Liver (tissue), 3 donors: ENCODE measurements around the gene FILIP1L.

Experiments
- EGR1 ChIP-seq, 2 donors: IDR thresholded peaks; 2 replicates each; pipeline ENCODE4 v1.6.1; 2016 to 2018; ENCODE audit warnings: antibody characterized with exemption in 2 of 2, low read depth in 2 of 2
- FOXA1 ChIP-seq: IDR thresholded peaks from 2 replicates; pipeline ENCODE4 v1.6.1; 2016; ENCODE audit warnings: antibody characterized with exemption
- GABPA ChIP-seq, 2 donors: IDR thresholded peaks in 1 of 2; conservative IDR thresholded peaks in 1 of 2; 2 replicates each; pipeline ENCODE4 v1.6.1; 2016; ENCODE audit warnings: antibody characterized with exemption in 2 of 2, mild to moderate bottlenecking in 1 of 2, moderate library complexity in 1 of 2
- HNF4A ChIP-seq, 2 donors: conservative IDR thresholded peaks; 2 replicates each; pipeline ENCODE4 v1.6.1; 2016; ENCODE audit warnings: antibody characterized with exemption in 2 of 2, mild to moderate bottlenecking in 2 of 2
- HNF4G ChIP-seq: IDR thresholded peaks from 2 replicates; pipeline ENCODE4 v1.6.1; 2016; ENCODE audit warnings: antibody characterized with exemption
- JUND ChIP-seq, 2 donors: IDR thresholded peaks; 2 replicates each; pipeline ENCODE4 v1.6.1; 2016; ENCODE audit warnings: antibody characterized with exemption in 2 of 2
- NR2F2 ChIP-seq: IDR thresholded peaks from 2 replicates; pipeline ENCODE4 v1.6.1; 2016; ENCODE audit warnings: antibody characterized with exemption
- RAD21 ChIP-seq, 2 donors: IDR thresholded peaks; 2 replicates each; pipeline ENCODE4 v1.6.1; 2016; ENCODE audit warnings: antibody characterized with exemption in 2 of 2, mild to moderate bottlenecking in 2 of 2
- RXRA ChIP-seq, 2 donors: IDR thresholded peaks; 2 replicates each; pipeline ENCODE4 v1.6.1; 2017 to 2018; ENCODE audit warnings: antibody characterized with exemption in 2 of 2, mild to moderate bottlenecking in 1 of 2
- TAF1 ChIP-seq: conservative IDR thresholded peaks from 2 replicates; pipeline ENCODE4 v1.6.1; 2016; ENCODE audit warnings: antibody characterized with exemption, mild to moderate bottlenecking
- YY1 ChIP-seq: IDR thresholded peaks from 2 replicates; pipeline ENCODE4 v1.6.1; 2016; ENCODE audit warnings: antibody characterized with exemption, mild to moderate bottlenecking
- TF ChIP-seq, protein P1 (sequence below): fragments of 150-350 bp; IDR thresholded peaks from 2 replicates; pipeline ENCODE4 v1.5.1; 2017; ENCODE audit warnings: improper control_type of control experiment, low read depth, low read length; ENCODE audit not compliant: missing input control
- TF ChIP-seq, protein P2 (sequence below): IDR thresholded peaks from 2 replicates; pipeline ENCODE4 v1.6.1; 2016; ENCODE audit warnings: antibody characterized with exemption, mild to moderate bottlenecking
- TF ChIP-seq, protein P3 (sequence below): IDR thresholded peaks from 2 replicates; pipeline ENCODE4 v1.6.1; 2016; ENCODE audit warnings: antibody characterized with exemption
- donor health status: healthy.
- donor health status: healthy.

DNA sequence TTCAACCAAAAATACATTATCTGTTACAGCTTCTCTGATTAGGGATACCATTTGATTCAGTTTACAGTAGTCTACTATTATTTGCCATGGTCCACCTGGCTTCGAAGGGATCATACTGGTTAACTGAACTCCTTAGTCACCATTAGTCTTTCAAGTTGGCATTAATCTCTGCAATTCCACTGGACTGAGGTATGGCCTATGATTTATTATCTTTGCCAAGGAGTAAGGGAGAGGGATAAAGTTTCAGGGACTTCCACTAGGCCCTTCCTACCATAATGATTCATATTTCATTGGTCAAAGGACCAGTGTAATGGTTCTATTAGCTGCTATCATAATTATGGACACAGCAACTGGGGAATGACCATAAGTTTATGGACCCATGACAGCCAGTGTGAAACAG is 303.9 kb downstream of the FILIP1L start:
- TF ChIP-seq, protein P1, sequence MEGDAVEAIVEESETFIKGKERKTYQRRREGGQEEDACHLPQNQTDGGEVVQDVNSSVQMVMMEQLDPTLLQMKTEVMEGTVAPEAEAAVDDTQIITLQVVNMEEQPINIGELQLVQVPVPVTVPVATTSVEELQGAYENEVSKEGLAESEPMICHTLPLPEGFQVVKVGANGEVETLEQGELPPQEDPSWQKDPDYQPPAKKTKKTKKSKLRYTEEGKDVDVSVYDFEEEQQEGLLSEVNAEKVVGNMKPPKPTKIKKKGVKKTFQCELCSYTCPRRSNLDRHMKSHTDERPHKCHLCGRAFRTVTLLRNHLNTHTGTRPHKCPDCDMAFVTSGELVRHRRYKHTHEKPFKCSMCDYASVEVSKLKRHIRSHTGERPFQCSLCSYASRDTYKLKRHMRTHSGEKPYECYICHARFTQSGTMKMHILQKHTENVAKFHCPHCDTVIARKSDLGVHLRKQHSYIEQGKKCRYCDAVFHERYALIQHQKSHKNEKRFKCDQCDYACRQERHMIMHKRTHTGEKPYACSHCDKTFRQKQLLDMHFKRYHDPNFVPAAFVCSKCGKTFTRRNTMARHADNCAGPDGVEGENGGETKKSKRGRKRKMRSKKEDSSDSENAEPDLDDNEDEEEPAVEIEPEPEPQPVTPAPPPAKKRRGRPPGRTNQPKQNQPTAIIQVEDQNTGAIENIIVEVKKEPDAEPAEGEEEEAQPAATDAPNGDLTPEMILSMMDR, result no peak
- TF ChIP-seq, protein P2, sequence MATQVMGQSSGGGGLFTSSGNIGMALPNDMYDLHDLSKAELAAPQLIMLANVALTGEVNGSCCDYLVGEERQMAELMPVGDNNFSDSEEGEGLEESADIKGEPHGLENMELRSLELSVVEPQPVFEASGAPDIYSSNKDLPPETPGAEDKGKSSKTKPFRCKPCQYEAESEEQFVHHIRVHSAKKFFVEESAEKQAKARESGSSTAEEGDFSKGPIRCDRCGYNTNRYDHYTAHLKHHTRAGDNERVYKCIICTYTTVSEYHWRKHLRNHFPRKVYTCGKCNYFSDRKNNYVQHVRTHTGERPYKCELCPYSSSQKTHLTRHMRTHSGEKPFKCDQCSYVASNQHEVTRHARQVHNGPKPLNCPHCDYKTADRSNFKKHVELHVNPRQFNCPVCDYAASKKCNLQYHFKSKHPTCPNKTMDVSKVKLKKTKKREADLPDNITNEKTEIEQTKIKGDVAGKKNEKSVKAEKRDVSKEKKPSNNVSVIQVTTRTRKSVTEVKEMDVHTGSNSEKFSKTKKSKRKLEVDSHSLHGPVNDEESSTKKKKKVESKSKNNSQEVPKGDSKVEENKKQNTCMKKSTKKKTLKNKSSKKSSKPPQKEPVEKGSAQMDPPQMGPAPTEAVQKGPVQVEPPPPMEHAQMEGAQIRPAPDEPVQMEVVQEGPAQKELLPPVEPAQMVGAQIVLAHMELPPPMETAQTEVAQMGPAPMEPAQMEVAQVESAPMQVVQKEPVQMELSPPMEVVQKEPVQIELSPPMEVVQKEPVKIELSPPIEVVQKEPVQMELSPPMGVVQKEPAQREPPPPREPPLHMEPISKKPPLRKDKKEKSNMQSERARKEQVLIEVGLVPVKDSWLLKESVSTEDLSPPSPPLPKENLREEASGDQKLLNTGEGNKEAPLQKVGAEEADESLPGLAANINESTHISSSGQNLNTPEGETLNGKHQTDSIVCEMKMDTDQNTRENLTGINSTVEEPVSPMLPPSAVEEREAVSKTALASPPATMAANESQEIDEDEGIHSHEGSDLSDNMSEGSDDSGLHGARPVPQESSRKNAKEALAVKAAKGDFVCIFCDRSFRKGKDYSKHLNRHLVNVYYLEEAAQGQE, result no peak
- TF ChIP-seq YY1, result no peak
- no peak for TF ChIP-seq RXRA (IDR thresholded peaks at IDR 0.05)
- TF ChIP-seq, protein P3, sequence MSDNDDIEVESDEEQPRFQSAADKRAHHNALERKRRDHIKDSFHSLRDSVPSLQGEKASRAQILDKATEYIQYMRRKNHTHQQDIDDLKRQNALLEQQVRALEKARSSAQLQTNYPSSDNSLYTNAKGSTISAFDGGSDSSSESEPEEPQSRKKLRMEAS, result no peak
- TF ChIP-seq TAF1, result no peak
- TF ChIP-seq HNF4G, result no peak
- TF ChIP-seq JUND (IDR thresholded peaks at IDR 0.05), result no peak
- no peak for TF ChIP-seq NR2F2
- TF ChIP-seq HNF4A (conservative IDR thresholded peaks at IDR 0.05), result no peak
- TF ChIP-seq RAD21 (IDR thresholded peaks at IDR 0.05), result no peak
- TF ChIP-seq EGR1 (IDR thresholded peaks at IDR 0.05; ENCODE audit: low read depth in 2 of 2), result no peak
- TF ChIP-seq GABPA (IDR thresholded peaks at IDR 0.05 in 1 of 2, conservative IDR thresholded peaks at IDR 0.05 in 1 of 2), result no peak
- TF ChIP-seq FOXA1, result no peak
